Subcutaneous abdominal adipose tissue (tissue), 5 donors: ENCODE measurements around the gene NPIPB2.
"Not testable (repeated sequence)": the region's sequence is repeated elsewhere in the genome, so short reads cannot be mapped to it uniquely, and the experiment has no call there.

Source experiments
- H3K27ac ChIP-seq: one replicate; pipeline ENCODE4 v1.7.0; 2013; ENCODE audit warnings: low read depth, mild to moderate bottlenecking, inconsistent platforms, low read length, moderate library complexity
- H3K27me3 ChIP-seq, 5 donors: one replicate each; pipeline ENCODE4 v1.7.0; 2013; ENCODE audit warnings: low read length in 5 of 5, inconsistent platforms in 1 of 5; ENCODE audit not compliant: control insufficient read depth in 5 of 5, insufficient read depth in 4 of 5
- H3K36me3 ChIP-seq, 5 donors: one replicate each; pipeline ENCODE4 v1.7.0; 2013; ENCODE audit warnings: low read length in 5 of 5; ENCODE audit not compliant: control insufficient read depth in 5 of 5, insufficient read depth in 5 of 5
- H3K4me1 ChIP-seq, 5 donors: one replicate each; pipeline ENCODE4 v1.7.0; 2013; ENCODE audit warnings: low read length in 5 of 5, mild to moderate bottlenecking in 3 of 5, moderate library complexity in 1 of 5; ENCODE audit not compliant: control insufficient read depth in 5 of 5, insufficient read depth in 5 of 5
- H3K4me3 ChIP-seq, 5 donors: one replicate each; pipeline ENCODE4 v1.7.0; 2013; ENCODE audit warnings: low read length in 5 of 5, low read depth in 1 of 5
- H3K9ac ChIP-seq, 5 donors: one replicate each; pipeline ENCODE4 v1.7.0; 2013; ENCODE audit warnings: low read length in 5 of 5, mild to moderate bottlenecking in 4 of 5, moderate library complexity in 3 of 5
- H3K9me3 ChIP-seq, 5 donors: one replicate each; pipeline ENCODE4 v1.7.0; 2013; ENCODE audit warnings: low read length in 5 of 5; ENCODE audit not compliant: control insufficient read depth in 5 of 5
- donor health status: healthy.
- donor health status: healthy.
- donor health status: healthy.
- donor health status: healthy.
- donor health status: healthy.

The NPIPB2 gene

DNA sequence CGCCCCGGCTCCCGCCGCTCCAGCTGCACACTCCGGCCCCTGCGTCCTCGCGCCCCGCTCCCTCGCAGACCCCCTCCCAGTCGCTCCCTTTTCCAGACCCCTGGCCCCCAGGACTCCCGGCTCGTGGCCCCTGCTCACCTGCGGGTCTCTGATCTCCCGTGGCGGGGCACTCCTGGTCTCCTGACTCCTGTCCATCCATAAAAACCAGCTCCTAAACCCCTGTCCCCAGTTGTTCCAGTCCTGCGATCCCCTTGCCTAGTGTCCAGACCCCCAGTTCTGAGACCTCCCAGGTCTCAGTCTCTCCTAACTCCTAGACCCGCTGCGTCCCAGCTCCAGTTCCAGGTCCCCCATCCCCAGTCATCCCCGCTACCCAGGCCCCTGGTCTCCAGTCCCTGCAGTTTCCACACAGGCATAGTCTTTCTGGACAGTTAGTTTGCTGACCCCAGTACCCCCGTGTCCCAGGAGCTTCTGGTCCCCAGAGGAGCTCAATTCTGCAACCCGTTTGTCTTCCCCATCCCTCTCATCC, 35.1 kb upstream of the NPIPB2 start:
- Histone ChIP-seq H3K27me3 (no peaks in the 10 kb centered on the region), H3K36me3 (peaks cover 0 to 9% (median 0%) of the 10 kb centered on the region in 5 donors), H3K27ac (peak overlapping the region; percentile 75), H3K4me1 (peaks cover 0 to 29% (median 24%) of the 10 kb centered on the region in 5 donors), H3K9ac (peak overlapping the region; percentile 87 to 99 (median 96)), H3K4me3 (peak overlapping the region; percentile 90 to 99 (median 95)), H3K9me3 (no peaks in the 10 kb centered on the region)

- Histone ChIP-seq H3K27ac (no peak overlapping the region), H3K4me1 (peaks cover 0 to 24% (median 20%) of the 10 kb centered on the region in 5 donors)
Observed at GRCh38 chr16:11973070-11973469, 31.2 kb upstream of the NPIPB2 start.

DNA sequence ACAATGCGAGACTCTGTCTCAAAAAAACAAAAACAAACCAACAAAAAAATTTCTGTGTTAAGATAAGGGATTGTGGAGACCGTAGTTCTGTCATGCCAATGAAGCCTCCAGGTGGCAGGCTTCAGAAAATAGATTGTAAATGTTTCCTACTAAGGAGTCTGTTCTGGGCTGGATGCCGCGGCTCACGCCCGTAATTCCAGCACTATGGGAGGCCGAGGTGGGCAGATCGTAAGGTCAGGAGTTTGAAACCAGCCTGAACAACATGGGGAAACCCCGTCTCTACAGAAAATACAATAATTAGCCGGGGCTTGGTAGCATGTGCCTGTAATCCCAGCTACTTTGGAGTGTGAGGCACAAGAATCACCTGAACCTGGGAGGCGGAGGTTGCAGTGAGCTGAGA, 30.3 kb upstream of the NPIPB2 start:
- no peak overlapping the region for H3K9ac ChIP-seq
- H3K27ac ChIP-seq: no peak overlapping the region
- H3K4me3 ChIP-seq: no peak overlapping the region
- H3K27me3 ChIP-seq: no peaks in the 10 kb centered on the region
- H3K4me1 ChIP-seq: peaks cover 0 to 15% (median 11%) of the 10 kb centered on the region in 5 donors
- H3K36me3 ChIP-seq: peaks cover 0 to 9% (median 0%) of the 10 kb centered on the region in 5 donors
- no peaks in the 10 kb centered on the region for H3K9me3 ChIP-seq

More at GRCh38 chr16:11973070-11973469, 31.2 kb upstream of the NPIPB2 start:
- no peak overlapping the region for H3K9ac ChIP-seq
- no peak overlapping the region for H3K4me3 ChIP-seq
- peaks cover 0 to 9% (median 0%) of the 10 kb centered on the region in 5 donors for H3K36me3 ChIP-seq
- H3K27me3 ChIP-seq: no peaks in the 10 kb centered on the region
- H3K9me3 ChIP-seq: no peaks in the 10 kb centered on the region

DNA sequence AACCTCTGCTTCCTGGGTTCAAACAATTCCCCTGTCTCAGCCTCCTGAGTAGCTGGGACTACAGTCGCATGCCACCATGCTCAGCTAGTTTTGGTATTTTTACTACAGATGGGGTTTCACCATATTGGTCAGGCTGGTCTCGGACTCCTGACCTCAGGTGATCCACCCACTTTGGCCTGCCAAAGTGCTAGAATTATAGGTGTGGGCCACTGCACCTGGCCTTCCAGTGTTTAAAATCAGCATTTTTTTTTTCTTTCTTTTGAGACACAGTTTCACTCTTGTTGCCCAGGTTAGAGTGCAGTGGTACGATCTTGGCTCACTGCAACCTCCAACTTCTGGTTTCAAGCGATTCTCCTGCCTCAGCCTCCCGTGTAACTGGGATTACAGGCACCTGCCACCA, 28.4 kb upstream of the NPIPB2 start:
- H3K4me3 ChIP-seq, H3K27me3 ChIP-seq, H3K27ac ChIP-seq: not testable (repeated sequence)

DNA sequence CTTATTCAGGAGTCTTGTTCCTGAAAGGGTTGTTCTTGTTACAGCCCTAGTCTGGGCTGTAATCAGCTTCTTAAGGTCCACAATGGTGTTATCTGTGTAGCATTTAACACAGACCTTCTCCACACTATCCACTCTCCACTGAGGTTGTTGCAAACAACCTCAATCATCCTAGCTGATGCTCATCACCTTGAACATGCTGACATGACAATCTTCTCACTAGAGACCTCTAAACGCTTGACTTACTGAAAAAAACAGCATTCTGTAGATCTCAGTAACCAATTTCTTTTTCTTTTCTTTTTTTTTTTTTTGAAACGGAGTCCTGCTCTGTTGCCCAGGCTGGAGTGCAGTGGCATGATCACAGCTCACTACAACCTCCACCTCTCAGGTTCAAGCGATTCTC, 26.7 kb upstream of the NPIPB2 start:
- Histone ChIP-seq H3K4me1 (no peaks in the 10 kb centered on the region), H3K9ac (no peak overlapping the region), H3K4me3 (no peak overlapping the region)

More for the DNA sequence above, 28.4 kb upstream of the NPIPB2 start:
- H3K36me3 ChIP-seq, H3K9me3 ChIP-seq, H3K4me1 ChIP-seq, H3K9ac ChIP-seq: not testable (repeated sequence)

GRCh38 chr16:11967195-11967911, 25.5 kb upstream of the NPIPB2 start:
- Histone ChIP-seq H3K36me3 (peaks cover 0 to 4% (median 0%) of the 10 kb centered on the region in 5 donors), H3K27me3 (no peaks in the 10 kb centered on the region), H3K9me3 (no peaks in the 10 kb centered on the region), H3K4me1 (peaks cover 0 to 2% (median 0%) of the 10 kb centered on the region in 5 donors), H3K9ac (no peak overlapping the region), H3K4me3 (no peak overlapping the region), H3K27ac (no peak overlapping the region)

More for the DNA sequence above, 26.7 kb upstream of the NPIPB2 start:
- Histone ChIP-seq H3K36me3 (peaks cover 0 to 4% (median 0%) of the 10 kb centered on the region in 5 donors), H3K27me3 (no peaks in the 10 kb centered on the region), H3K9me3 (no peaks in the 10 kb centered on the region), H3K27ac (no peak overlapping the region)

GRCh38 chr16:11966173-11966572, 24.3 kb upstream of the NPIPB2 start:
- H3K4me3 ChIP-seq: no peak overlapping the region
- H3K27me3 ChIP-seq: no peaks in the 10 kb centered on the region
- H3K9ac ChIP-seq: no peak overlapping the region
- H3K27ac ChIP-seq: no peak overlapping the region
- peaks cover 0 to 2% (median 0%) of the 10 kb centered on the region in 5 donors for H3K4me1 ChIP-seq
- H3K9me3 ChIP-seq: no peaks in the 10 kb centered on the region
- H3K36me3 ChIP-seq: no peaks in the 10 kb centered on the region

GRCh38 chr16:11964761-11965551, 23.1 kb upstream of the NPIPB2 start, which contains the start of gene TNFRSF17:
Gene TNFRSF17, plus strand, starts transcription at chr16:11965210. Its CDS starts 115 bp downstream, at chr16:11965325.
- Histone ChIP-seq H3K4me3 (no peak within 1 kb of the TSS), H3K4me1 (peaks cover 0 to 2% (median 0%) of the 10 kb centered on the region in 5 donors), H3K27ac (no peak within 1 kb of the TSS), H3K9ac (no peak within 1 kb of the TSS), H3K9me3 (no peaks in the 10 kb centered on the region), H3K36me3 (no peaks in the 10 kb centered on the region), H3K27me3 (no peaks in the 10 kb centered on the region)

- H3K4me1 ChIP-seq: peaks cover 0 to 2% (median 0%) of the 10 kb centered on the region in 5 donors
- H3K27ac ChIP-seq: no peak overlapping the region
- H3K27me3 ChIP-seq: no peaks in the 10 kb centered on the region
- no peaks in the 10 kb centered on the region for H3K9me3 ChIP-seq
- H3K9ac ChIP-seq: no peak overlapping the region
- H3K36me3 ChIP-seq: no peaks in the 10 kb centered on the region
- H3K4me3 ChIP-seq: no peak overlapping the region
Observed at GRCh38 chr16:11963706-11964105, 21.9 kb upstream of the NPIPB2 start.

- not testable (repeated sequence) for H3K27me3 ChIP-seq, H3K4me3 ChIP-seq, H3K4me1 ChIP-seq, H3K9ac ChIP-seq, H3K27ac ChIP-seq, H3K36me3 ChIP-seq, H3K9me3 ChIP-seq
Observed at GRCh38 chr16:11962978-11963377, 21.1 kb upstream of the NPIPB2 start.
